Measurements from ENCODE around the gene SCGB1C1. TPM values are rescaled to one million over a fixed set of nuclear protein-coding genes. Genes with fewer than 3 reads are reported as not detected.
A peak's percentile ranks its signal among the peaks of the same experiment; 100 is the strongest.

The SCGB1C1 gene
- total and polyA plus RNA-seq, 2 of the 8 experiments (the other 6 are each of a cell fraction or from before 2014, with no cell fraction given) = not detected

DNA sequence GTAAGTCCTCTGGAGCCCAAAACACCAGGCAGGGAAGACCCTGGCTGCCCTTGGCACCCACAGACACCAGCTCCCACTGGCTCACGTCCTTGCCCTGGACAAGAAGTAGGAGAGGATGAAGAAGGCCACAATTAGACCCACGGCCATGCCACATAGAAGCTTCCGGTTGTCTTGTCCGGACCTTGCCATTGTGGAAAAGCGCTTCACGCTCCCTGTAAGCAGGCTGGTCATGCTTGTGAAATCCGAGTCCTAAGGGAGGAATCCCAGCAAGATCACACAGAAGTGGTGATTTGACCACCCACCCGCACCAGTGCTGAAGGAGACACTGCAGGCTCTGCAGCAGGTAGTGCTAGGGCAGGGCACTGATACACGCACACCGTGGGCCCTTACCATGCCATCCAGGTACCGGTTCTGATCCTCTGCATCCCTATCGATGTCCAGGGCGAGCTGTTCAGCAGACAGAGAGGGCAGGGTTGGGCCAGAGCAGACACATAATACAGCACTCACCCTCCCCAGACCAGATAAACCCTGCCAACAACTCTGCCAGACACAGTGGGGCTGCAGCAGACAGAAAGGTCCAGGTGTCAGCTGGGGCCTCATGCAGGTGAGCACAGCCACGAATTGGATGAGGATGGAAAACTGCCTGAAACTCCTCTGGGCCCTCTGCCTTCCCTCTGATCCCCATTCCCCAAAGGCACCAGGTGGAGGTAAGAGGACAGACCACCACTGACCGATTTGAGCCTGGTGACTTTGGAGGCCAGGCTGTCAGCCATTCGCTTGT lies 12.5 kb downstream of the SCGB1C1 start:
- FAIRE-seq (no peak), DNase-seq (ENCODE audit: low read depth in 1 of 2, low spot score in 2 of 2) (peak in 1 of 2 experiments; percentile 32)
- peaks cover 22% of the 10 kb centered on the region for H3K23me2 ChIP-seq (ENCODE audit: low read depth, low read length)
- H3K4me1 ChIP-seq (replicated peaks in 1 of 4; ENCODE audit: control insufficient read depth in 3 of 4, insufficient read depth in 4 of 4, low read length in 3 of 4) = peaks cover 0 to 23% (median 9%) of the 10 kb centered on the region in 4 experiments; a peak in 5 of 7 replicates
- no peak overlapping the region for H3K9ac ChIP-seq (replicated peaks in 1 of 4; ENCODE audit: extremely low read depth in 1 of 4, low read depth in 3 of 4, low read length in 3 of 4)
- no peak overlapping the region for H2BK12ac ChIP-seq (ENCODE audit: low read depth, low read length)
- H3K4ac ChIP-seq (replicated peaks; ENCODE audit: insufficient read length, low read depth, low read length) = no peak overlapping the region
- H2BK5ac ChIP-seq (ENCODE audit: low read depth, low read length) = no peak overlapping the region
- H3K79me2 ChIP-seq (ENCODE audit: control insufficient read depth in 1 of 2, insufficient read depth in 2 of 2, low read length in 2 of 2) = peaks cover 0 to 27% of the 10 kb centered on the region in 2 experiments; a peak in 3 of 4 replicates
- no peak overlapping the region for H2BK120ac ChIP-seq (replicated peaks; ENCODE audit: low read depth, low read length)
- no peak overlapping the region for H3K18ac ChIP-seq (ENCODE audit: extremely low read depth, low read length)
- H4K91ac ChIP-seq (replicated peaks; ENCODE audit: insufficient read length, low read length) = no peak overlapping the region
- no peak overlapping the region for H2BK20ac ChIP-seq (ENCODE audit: low read length)
- POLR2A ChIA-PET (ENCODE audit: partially characterized antibody) = interaction anchor here (1.3 to 1.4 kb wide), 2 partner anchors 13 to 166 kb away, joined by 3 read pairs; no protein-coding TSS in a partner anchor
- no peak overlapping the region for H4K8ac ChIP-seq (ENCODE audit: extremely low read depth, insufficient read depth, low read length)
- H2BK15ac ChIP-seq (ENCODE audit: low read length) = no peak overlapping the region
- peaks cover 0 to 34% of the 10 kb centered on the region in 2 experiments for H4K20me1 ChIP-seq (replicated peaks in 1 of 2; ENCODE audit: control insufficient read depth in 1 of 2, insufficient read depth in 2 of 2, low read length in 2 of 2)
- H3K23ac ChIP-seq (ENCODE audit: insufficient read length) = no peak overlapping the region
- no peak overlapping the region for H4K5ac ChIP-seq (ENCODE audit: insufficient read length, low read depth, low read length)
- peaks cover 11% of the 10 kb centered on the region for H3K79me1 ChIP-seq (ENCODE audit: low read depth, low read length)
- H3K14ac ChIP-seq (ENCODE audit: insufficient read length) = no peak overlapping the region
- 93% methylated on average over 16 of the region's 16 CpGs; no CpG with 5 or more reads in 1 of the 2 experiments for WGBS, 2 experiments (ENCODE audit: extremely low coverage in 1 of 2, insufficient coverage in 1 of 2, insufficient read length in 1 of 2, insufficient replicate concordance in 2 of 2, low coverage in 1 of 2, low lambda C conversion rate in 2 of 2, missing lambda C conversion rate in 1 of 2)
- no peak overlapping the region for H3K56ac ChIP-seq (replicated peaks; ENCODE audit: insufficient read length, low read depth, low read length)
- CTCF ChIA-PET (ENCODE audit: partially characterized antibody) = interaction anchor here (0.9 to 1.4 kb wide), 5 partner anchors 11 to 191 kb away, joined by 3 to 4 read pairs (median 4); no protein-coding TSS in a partner anchor
- no peak overlapping the region for H2AK5ac ChIP-seq (ENCODE audit: low read depth, low read length)
- H3K4me2 ChIP-seq (ENCODE audit: insufficient read depth in 1 of 2, low read depth in 2 of 2, low read length in 2 of 2) = peak overlapping the region in 1 of 2 experiments; percentile 97; a peak in 1 of 4 replicates
- H3K27me3 ChIP-seq (replicated peaks in 1 of 4; ENCODE audit: control insufficient read depth in 3 of 4, extremely low read depth in 1 of 4, insufficient read depth in 3 of 4, low read length in 3 of 4) = no peaks in the 10 kb centered on the region
- H3K27ac ChIP-seq (ENCODE audit: low read depth, low read length) = no peak overlapping the region
- peaks cover 4 to 18% (median 10%) of the 10 kb centered on the region in 4 experiments; a peak in 6 of 8 replicates for H3K36me3 ChIP-seq (ENCODE audit: control insufficient read depth in 2 of 4, insufficient read depth in 4 of 4, low read length in 3 of 4)
- H3K9me3 ChIP-seq (ENCODE audit: insufficient read depth in 2 of 2, low read depth in 1 of 2, low read length in 1 of 2) = no peaks in the 10 kb centered on the region
- no peak overlapping the region for H3K4me3 ChIP-seq (ENCODE audit: extremely low read depth in 1 of 4, insufficient read depth in 2 of 4, low read depth in 3 of 4, low read length in 4 of 4)
- H2AFZ ChIP-seq (ENCODE audit: low read length) = no peak overlapping the region
- TF ChIP-seq KDM1A (IDR thresholded peaks at IDR 0.05; ENCODE audit: borderline replicate concordance, low read length) = no peak
- TF ChIP-seq GABPA (IDR thresholded peaks at IDR 0.05; ENCODE audit: borderline replicate concordance, insufficient read depth, low read length) = no peak
- no peak for TF ChIP-seq TAF1 (IDR thresholded peaks at IDR 0.05; ENCODE audit: low read depth, low read length)

Measured in H1 (cell line).